K562 (cell line): Measurements from ENCODE around the gene TMEM163.

Experiments
- FOXA3 ChIP-seq, 2 experiments: fragments of 450-650 bp in 1 of 2; sonication (generic) in 1 of 2; formaldehyde crosslinking; IDR thresholded peaks in 1 of 2; conservative IDR thresholded peaks in 1 of 2; 2 replicates each; pipeline versions ENCODE4 v1.4.0 to v1.8.0; 2020 to 2022; ENCODE audit warnings: mild to moderate bottlenecking in 2 of 2, missing genetic modification reagents in 1 of 2
- ZNF133 ChIP-seq: fragments of 250-450 bp; sonication (Bioruptor Pico); IDR thresholded peaks from 2 replicates; pipeline ENCODE4 v1.4.0; 2020; ENCODE audit warnings: mild to moderate bottlenecking
- ZNF197 ChIP-seq: fragments of 200-800 bp; sonication (Bioruptor generic); IDR thresholded peaks from 2 replicates; pipeline ENCODE4 v1.6.1; 2016; ENCODE audit warnings: low read depth, missing genetic modification characterization, missing compliant biosample characterization
- ZNF589 ChIP-seq: fragments of 200-800 bp; sonication (Bioruptor generic); IDR thresholded peaks from 2 replicates; pipeline ENCODE4 v1.6.1; 2016; ENCODE audit warnings: low read depth, missing genetic modification characterization, missing compliant biosample characterization
- TF ChIP-seq, protein P1 (sequence below): fragments of 250-450 bp; sonication (Bioruptor Pico); IDR thresholded peaks from 2 replicates; pipeline ENCODE4 v1.8.0; 2022; ENCODE audit warnings: moderate library complexity, mild to moderate bottlenecking, inconsistent platforms
- TF ChIP-seq, protein P2 (sequence below), 3 experiments: IDR thresholded peaks in 2 of 3; conservative IDR thresholded peaks in 1 of 3; 2 replicates each; pipeline ENCODE4 v1.5.1; 2011 to 2012; ENCODE audit warnings: low read length in 3 of 3, mild to moderate bottlenecking in 3 of 3, control low read depth in 2 of 3, improper control_type of control experiment in 1 of 3, inconsistent platforms in 1 of 3, low read depth in 1 of 3, mixed read lengths in 1 of 3, moderate library complexity in 1 of 3; ENCODE audit not compliant: insufficient read depth in 2 of 3

DNA sequence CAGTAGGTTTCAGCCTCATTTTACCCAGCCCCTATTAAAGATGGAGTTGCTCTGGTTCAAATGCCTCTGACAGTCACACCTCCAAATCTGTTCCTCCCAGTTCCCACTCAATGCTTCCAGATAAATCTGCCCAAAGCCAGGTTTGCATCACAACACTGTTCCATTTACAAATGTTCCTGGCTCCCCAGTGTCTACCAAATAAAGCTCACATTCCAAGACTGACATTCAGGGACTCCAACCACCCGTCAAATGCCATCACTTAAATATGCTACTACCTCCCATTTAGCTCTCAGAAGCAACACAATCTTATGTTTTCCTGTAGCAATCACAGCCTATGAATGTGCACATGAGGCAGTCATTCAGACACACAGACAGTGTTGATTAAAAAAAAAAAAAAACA lies 127.3 kb downstream of the TMEM163 start:
- TF ChIP-seq ZNF197 (CRISPR knock-in tag) (no peak), ZNF589 (CRISPR knock-in tag) (no peak), FOXA3 (CRISPR knock-in tag; conservative IDR thresholded peaks at IDR 0.05 in 1 of 2, IDR thresholded peaks at IDR 0.05 in 1 of 2) (no peak), ZNF133 (CRISPR knock-in tag) (no peak)
- TF ChIP-seq, protein P1, sequence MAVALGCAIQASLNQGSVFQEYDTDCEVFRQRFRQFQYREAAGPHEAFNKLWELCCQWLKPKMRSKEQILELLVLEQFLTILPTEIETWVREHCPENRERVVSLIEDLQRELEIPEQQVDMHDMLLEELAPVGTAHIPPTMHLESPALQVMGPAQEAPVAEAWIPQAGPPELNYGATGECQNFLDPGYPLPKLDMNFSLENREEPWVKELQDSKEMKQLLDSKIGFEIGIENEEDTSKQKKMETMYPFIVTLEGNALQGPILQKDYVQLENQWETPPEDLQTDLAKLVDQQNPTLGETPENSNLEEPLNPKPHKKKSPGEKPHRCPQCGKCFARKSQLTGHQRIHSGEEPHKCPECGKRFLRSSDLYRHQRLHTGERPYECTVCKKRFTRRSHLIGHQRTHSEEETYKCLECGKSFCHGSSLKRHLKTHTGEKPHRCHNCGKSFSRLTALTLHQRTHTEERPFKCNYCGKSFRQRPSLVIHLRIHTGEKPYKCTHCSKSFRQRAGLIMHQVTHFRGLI (CRISPR knock-in tag) = no peak
- TF ChIP-seq, protein P2, sequence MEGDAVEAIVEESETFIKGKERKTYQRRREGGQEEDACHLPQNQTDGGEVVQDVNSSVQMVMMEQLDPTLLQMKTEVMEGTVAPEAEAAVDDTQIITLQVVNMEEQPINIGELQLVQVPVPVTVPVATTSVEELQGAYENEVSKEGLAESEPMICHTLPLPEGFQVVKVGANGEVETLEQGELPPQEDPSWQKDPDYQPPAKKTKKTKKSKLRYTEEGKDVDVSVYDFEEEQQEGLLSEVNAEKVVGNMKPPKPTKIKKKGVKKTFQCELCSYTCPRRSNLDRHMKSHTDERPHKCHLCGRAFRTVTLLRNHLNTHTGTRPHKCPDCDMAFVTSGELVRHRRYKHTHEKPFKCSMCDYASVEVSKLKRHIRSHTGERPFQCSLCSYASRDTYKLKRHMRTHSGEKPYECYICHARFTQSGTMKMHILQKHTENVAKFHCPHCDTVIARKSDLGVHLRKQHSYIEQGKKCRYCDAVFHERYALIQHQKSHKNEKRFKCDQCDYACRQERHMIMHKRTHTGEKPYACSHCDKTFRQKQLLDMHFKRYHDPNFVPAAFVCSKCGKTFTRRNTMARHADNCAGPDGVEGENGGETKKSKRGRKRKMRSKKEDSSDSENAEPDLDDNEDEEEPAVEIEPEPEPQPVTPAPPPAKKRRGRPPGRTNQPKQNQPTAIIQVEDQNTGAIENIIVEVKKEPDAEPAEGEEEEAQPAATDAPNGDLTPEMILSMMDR (IDR thresholded peaks at IDR 0.05 in 2 of 3, conservative IDR thresholded peaks at IDR 0.05 in 1 of 3; ENCODE audit: insufficient read depth in 2 of 3, low read depth in 1 of 3, low read length in 3 of 3) = no peak
